Upper lobe of left lung (tissue), 6 donors: Measurements from ENCODE around the gene TUT7. TPM values are rescaled to one million over a fixed set of nuclear protein-coding genes. Genes with fewer than 3 reads are reported as not detected.
"Not testable (repeated sequence)": the region's sequence is repeated elsewhere in the genome, so short reads cannot be mapped to it uniquely, and the experiment has no call there.

Source experiments
- ATAC-seq, 2 donors: fragments of 200-7000 bp; cut with Tn5 transposase; one replicate each; pipeline ENCODE4 v1.9.1; 2022; ENCODE audit warnings: mild to moderate bottlenecking in 2 of 2, moderate library complexity in 2 of 2; ENCODE audit not compliant: low FRiP score in 2 of 2
- DNase-seq, 2 donors: peaks; one replicate each; pipeline ENCODE4 v3.0.0-alpha.2; 2019 to 2020
- H3K27ac ChIP-seq, 4 donors: fragments of 200-600 bp; sonication (generic); one replicate each; pipeline ENCODE4 v1.5.1; 2016 to 2019
- H3K27me3 ChIP-seq, 4 donors: fragments of 200-600 bp; sonication (generic); one replicate each; pipeline ENCODE4 v1.5.1; 2017 to 2019
- H3K36me3 ChIP-seq, 4 donors: fragments of 200-600 bp; sonication (generic); one replicate each; pipeline ENCODE4 v1.5.1; 2016 to 2019
- H3K4me1 ChIP-seq, 4 donors: fragments of 200-600 bp; sonication (generic); one replicate each; pipeline ENCODE4 v1.5.1; 2018 to 2019
- H3K4me3 ChIP-seq, 4 donors: fragments of 200-600 bp; sonication (generic); one replicate each; pipeline ENCODE4 v1.5.1; 2017 to 2019; ENCODE audit warnings: mild to moderate bottlenecking in 2 of 4, moderate library complexity in 1 of 4
- H3K9me3 ChIP-seq, 4 donors: fragments of 200-600 bp; sonication (generic); one replicate each; pipeline ENCODE4 v1.5.1; 2018 to 2019
- CTCF ChIP-seq, 6 experiments: fragments of 450-650 bp in 4 of 6; fragments of 200-600 bp in 2 of 6; sonication (generic) in 2 of 6; IDR thresholded peaks; one replicate each; pipeline ENCODE4 v1.5.1; 2016 to 2019; ENCODE audit warnings: antibody characterized with exemption in 6 of 6
- EP300 ChIP-seq, 4 donors: sonication (generic); formaldehyde crosslinking; IDR thresholded peaks; one replicate each; pipeline ENCODE4 v1.5.1; 2017; ENCODE audit warnings: antibody characterized with exemption in 4 of 4, control low read depth in 2 of 4
- POLR2A ChIP-seq, 4 donors: fragments of 450-650 bp; IDR thresholded peaks; one replicate each; pipeline ENCODE4 v1.5.1; 2016 to 2017; ENCODE audit warnings: antibody characterized with exemption in 4 of 4, mild to moderate bottlenecking in 2 of 4
- POLR2AphosphoS5 ChIP-seq, 2 donors: sonication (generic); formaldehyde crosslinking; IDR thresholded peaks; one replicate each; pipeline ENCODE4 v1.5.1; 2017; ENCODE audit warnings: antibody characterized with exemption in 2 of 2
- WGBS, 2 donors: methylation state at CpG; one replicate each; pipeline ENCODE4 v1.1.5; 2017 to 2018; 5-methylcytosine and 5-hydroxymethylcytosine counted together
- total RNA-seq, 6 donors: library from RNA; depleted of rRNA in 4 of 6; stranded (reverse); fragments of >200 nt in 4 of 6; gene quantifications; one replicate each; pipeline versions ENCODE4 v1.1.0 to v1.2.1, GENCODE V29; 2016 to 2021
- donor health status: DM: no; HTN: no; CAD: no; lungs with moderate emphysema.
- donor health status: DM: no; HTN: yes; CAD: no; lungs with severe emphysema.

The TUT7 gene
- total RNA-seq, 6 donors from 2014 or later, result 28.6 to 159 (median 47.3) TPM

DNA sequence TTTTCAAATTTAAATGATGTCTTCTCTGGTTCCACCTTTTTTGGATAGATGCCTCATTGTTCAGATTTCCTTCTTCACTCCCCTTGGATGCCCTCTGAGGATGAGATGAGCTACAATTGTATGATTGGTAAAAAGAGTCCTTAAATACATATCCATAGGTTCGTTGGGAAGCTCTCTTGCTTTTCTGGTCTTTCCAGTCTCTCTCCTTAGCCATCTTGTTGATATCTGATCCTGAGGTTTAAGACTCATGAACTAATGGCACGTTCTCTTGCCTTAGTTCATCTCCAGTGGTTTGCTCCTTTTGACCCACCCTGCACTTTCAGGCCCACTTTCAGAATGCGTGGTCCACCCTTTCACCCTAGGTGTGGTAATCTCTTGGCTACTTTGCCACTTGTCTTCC lies 33.2 kb upstream of the TUT7 start:
- no peaks in the 10 kb centered on the region for H3K9me3 ChIP-seq
- 73 to 74% methylated on average over 3 of the region's 3 CpGs for WGBS, 2 donors
- H3K36me3 ChIP-seq, result no peaks in the 10 kb centered on the region
- H3K27me3 ChIP-seq, result no peaks in the 10 kb centered on the region
- ATAC-seq (no peak), DNase-seq (no peak)
- TF ChIP-seq POLR2AphosphoS5 (IDR thresholded peaks at IDR 0.05) (no peak), EP300 (IDR thresholded peaks at IDR 0.05) (no peak), POLR2A (IDR thresholded peaks at IDR 0.05) (no peak), CTCF (IDR thresholded peaks at IDR 0.05) (no peak)
- no peak overlapping the region for H3K27ac ChIP-seq
- H3K4me1 ChIP-seq, result no peaks in the 10 kb centered on the region
- H3K4me3 ChIP-seq, result no peak overlapping the region

DNA sequence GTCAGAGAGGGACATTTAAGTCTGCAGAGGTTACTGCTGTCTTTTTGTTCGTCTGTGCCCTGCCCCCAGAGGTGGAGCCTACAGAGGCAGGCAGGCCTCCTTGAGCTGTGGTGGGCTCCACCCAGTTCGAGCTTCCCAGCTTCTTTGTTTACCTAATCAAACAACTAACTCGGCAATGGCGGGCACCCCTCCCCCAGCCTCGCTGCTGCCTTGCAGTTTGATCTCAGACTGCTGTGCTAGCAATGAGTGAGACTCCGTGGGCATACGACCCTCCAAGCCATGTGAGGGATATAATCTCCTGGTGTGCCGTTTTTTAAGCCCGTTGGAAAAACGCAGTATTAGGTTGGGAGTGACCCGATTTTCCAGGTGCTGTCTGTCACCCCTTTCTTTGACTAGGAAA lies 28.8 kb upstream of the TUT7 start:
- ATAC-seq, H3K27me3 ChIP-seq, H3K4me1 ChIP-seq, H3K36me3 ChIP-seq, H3K4me3 ChIP-seq, H3K9me3 ChIP-seq, H3K27ac ChIP-seq: not testable (repeated sequence)
- WGBS, 2 donors, result 84 to 85% methylated on average over 8 to 11 of the region's 11 CpGs
- DNase-seq, result peak in 1 of 2 donors; percentile 33

GRCh38 chr9:86376016-86376415 lies 21.8 kb upstream of the TUT7 start:
- Histone ChIP-seq H3K9me3 (peaks cover 5 to 14% (median 10%) of the 10 kb centered on the region in 4 donors), H3K27ac (no peak overlapping the region), H3K36me3 (no peaks in the 10 kb centered on the region), H3K4me1 (no peaks in the 10 kb centered on the region), H3K27me3 (no peaks in the 10 kb centered on the region), H3K4me3 (no peak overlapping the region)
- DNase-seq (no peak), ATAC-seq (no peak)
- TF ChIP-seq POLR2A (IDR thresholded peaks at IDR 0.05) (no peak), POLR2AphosphoS5 (IDR thresholded peaks at IDR 0.05) (no peak), CTCF (IDR thresholded peaks at IDR 0.05) (no peak)
- 87 to 93% methylated on average over 5 of the region's 5 CpGs for WGBS, 2 donors

GRCh38 chr9:86369810-86370209 lies 15.6 kb upstream of the TUT7 start:
- 57 to 76% methylated on average over 5 of the region's 5 CpGs for WGBS, 2 donors
- no peak for TF ChIP-seq CTCF (IDR thresholded peaks at IDR 0.05)
- TF ChIP-seq POLR2AphosphoS5 (IDR thresholded peaks at IDR 0.05), result no peak
- no peak for TF ChIP-seq POLR2A (IDR thresholded peaks at IDR 0.05)
- no peak for TF ChIP-seq EP300 (IDR thresholded peaks at IDR 0.05)

DNA sequence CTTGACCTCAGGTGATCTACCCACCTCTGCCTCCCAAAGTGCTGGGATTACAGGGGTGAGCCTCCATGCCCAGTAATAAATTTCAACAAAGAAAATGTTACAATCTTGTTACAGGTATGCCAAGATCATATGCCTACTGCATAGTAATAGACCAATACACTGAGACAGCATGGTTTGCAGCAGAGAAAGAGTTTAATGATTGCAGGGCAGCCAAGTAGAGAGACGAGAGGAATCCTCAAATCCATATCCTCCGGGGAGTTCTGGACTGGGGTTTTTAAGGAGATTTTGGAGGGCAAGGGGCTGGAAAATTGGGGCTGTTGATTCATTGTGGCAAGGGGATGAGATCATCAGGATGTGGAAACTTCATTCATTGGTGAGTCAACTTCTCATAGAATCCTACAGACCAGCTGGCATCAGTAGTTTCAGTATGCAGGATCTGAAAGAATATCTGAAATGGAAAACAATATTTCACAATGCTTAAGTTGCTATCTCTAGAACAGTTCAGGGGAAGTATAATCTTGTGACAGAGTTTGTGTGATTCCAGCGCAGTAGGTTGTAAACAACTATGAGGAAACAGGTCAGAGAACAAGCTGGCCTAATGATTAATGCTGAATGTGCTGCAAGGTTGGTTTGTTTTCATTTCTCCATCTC lies 14.8 kb upstream of the TUT7 start:
- H3K27ac ChIP-seq, result peak overlapping the region; percentile 13 to 71 (median 50)
- no peaks in the 10 kb centered on the region for H3K27me3 ChIP-seq
- ATAC-seq (peak in 1 of 2 donors; percentile 75), DNase-seq (no peak)
- peaks cover 17 to 34% (median 29%) of the 10 kb centered on the region in 4 donors for H3K9me3 ChIP-seq
- no peak overlapping the region for H3K4me3 ChIP-seq
- H3K36me3 ChIP-seq, result no peaks in the 10 kb centered on the region
- TF ChIP-seq EP300 (IDR thresholded peaks at IDR 0.05) (peak in 3 of 4 donors; percentile 13 to 81 (median 27)), POLR2AphosphoS5 (IDR thresholded peaks at IDR 0.05) (peak in 1 of 2 donors; percentile 47), CTCF (IDR thresholded peaks at IDR 0.05) (no peak), POLR2A (IDR thresholded peaks at IDR 0.05) (peak in 1 of 4 donors; percentile 41)
- no peaks in the 10 kb centered on the region for H3K4me1 ChIP-seq
- WGBS, 2 donors, result 72 to 83% methylated on average over 3 of the region's 3 CpGs

More at GRCh38 chr9:86369810-86370209, 15.6 kb upstream of the TUT7 start:
- no peak overlapping the region for H3K4me3 ChIP-seq
- no peak for DNase-seq
- peaks cover 17 to 34% (median 29%) of the 10 kb centered on the region in 4 donors for H3K9me3 ChIP-seq
- peak overlapping the region in 2 of 4 donors; percentile 11 to 15 for H3K27ac ChIP-seq
- H3K36me3 ChIP-seq, result no peaks in the 10 kb centered on the region
- H3K4me1 ChIP-seq, result no peaks in the 10 kb centered on the region
- ATAC-seq, result no peak
- H3K27me3 ChIP-seq, result no peaks in the 10 kb centered on the region
